HL-60/S4 treated with phorbol 12-myristate 13-acetate at 8.2 ng/mL for 4 days and 3 days (cell line): ENCODE data around the gene IL36G.
"Not testable (repeated sequence)": the region's sequence is repeated elsewhere in the genome, so short reads cannot be mapped to it uniquely, and the experiment has no call there.

Source experiments
- in situ Hi-C: fragments of 300-500 bp; cut with MboI; formaldehyde crosslinking; loops from 2 replicates; pipeline ENCODE4 v1.15.0; 2022; ENCODE audit warnings: low sequenced_read_pairs

The IL36G gene

DNA sequence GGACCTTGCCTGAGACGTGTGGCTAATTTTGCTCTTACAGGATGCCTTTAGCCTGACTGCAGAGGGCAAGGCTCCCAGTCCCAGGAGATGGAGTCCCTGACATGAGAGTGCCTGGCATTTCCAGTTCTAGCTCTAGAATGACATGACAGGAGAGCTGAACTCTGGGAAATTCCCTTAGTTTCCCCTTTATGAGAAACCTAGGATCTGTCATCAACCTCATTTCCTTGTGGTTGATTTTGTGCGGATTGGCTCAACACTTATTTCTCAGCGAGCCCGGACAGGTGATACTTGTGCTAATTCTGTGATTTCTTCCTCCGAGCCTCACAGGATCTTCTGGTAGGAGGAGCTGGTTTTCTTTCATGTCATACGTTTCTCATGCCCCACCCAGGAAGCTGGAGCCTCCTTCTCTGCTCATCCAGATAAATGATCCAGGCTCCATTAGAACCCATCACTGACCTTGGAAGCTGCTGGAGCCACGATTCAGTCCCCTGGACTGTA is at the start of gene IL36G:
TSS of gene IL36G (plus strand) at position 448 of the 498 bp plus-strand sequence. CDS start 633 bp downstream, outside the sequence.
- in situ Hi-C loops, result no loop called here

DNA sequence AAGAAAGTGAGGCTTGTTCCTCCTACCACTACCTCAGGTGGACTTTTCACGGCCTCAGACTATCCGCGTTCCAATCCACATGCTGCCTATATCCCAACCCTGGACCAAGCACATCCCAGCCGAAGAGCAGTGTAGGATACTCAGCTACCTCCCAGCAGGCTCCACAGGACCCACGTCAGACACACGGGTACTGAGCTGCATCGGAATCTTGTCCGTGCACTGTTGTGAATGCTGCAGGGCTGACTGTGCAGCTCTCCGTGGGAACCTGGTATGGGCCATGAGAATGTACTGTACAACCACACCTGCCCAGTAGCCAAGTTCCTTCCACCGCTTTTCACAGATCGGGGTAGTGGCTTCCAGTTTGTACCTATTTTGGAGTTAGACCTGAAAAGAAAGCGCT is 44.5 kb upstream of the IL36G start:
- in situ Hi-C loops, result no loop called here

DNA sequence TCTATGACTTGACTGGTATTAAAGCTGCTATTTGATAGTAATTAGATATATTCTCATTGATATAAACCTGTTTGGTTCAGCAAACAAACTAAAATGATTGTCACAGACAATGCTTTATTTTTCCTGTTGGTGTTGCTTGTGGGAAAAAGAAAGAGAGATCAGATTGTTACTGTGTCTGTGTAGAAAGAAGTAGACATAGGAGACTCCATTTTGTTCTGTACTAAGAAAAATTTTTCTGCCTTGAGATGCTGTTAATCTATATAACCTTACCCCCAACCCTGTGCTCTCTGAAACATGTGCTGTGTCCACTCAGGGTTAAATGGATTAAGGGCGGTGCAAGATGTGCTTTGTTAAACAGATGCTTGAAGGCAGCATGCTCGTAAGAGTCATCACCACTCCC is 43.7 kb upstream of the IL36G start:
- in situ Hi-C loops, result not testable (repeated sequence)

DNA sequence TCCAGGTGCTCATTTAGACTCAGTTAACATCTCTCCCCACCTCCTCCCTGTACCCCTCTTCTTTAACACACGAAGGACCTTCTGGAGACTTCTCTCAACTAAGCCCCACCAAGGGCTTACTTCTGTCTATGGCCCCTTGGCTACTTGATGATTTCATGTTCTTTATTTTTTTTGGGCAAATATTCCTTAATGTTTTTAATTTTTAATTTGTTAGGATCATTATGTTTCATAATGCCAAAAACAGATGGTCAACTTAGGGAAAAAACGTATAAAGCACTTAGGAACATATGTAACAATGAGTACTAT is 40.9 kb upstream of the IL36G start:
- in situ Hi-C loops, result no loop called here

DNA sequence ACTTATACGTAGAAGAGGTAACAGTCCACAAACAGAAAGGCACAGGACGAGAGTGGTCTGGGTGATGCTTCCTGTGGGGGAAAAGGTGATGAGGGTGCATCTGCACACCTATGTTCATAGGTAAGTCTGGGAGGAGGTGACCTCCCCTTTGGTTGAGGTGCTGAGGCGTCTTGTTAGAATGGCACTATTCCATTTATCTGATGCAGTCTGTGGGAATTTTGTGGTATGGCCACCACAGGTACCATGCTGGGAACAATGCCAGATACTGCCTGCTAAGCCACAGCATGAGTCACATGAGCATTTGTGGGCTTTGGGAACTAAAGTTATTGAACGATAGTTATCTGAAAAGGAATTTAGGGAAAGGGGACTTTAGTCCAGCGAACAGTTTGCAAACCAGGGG is 38.9 kb upstream of the IL36G start:
- in situ Hi-C loops, result no loop called here

DNA sequence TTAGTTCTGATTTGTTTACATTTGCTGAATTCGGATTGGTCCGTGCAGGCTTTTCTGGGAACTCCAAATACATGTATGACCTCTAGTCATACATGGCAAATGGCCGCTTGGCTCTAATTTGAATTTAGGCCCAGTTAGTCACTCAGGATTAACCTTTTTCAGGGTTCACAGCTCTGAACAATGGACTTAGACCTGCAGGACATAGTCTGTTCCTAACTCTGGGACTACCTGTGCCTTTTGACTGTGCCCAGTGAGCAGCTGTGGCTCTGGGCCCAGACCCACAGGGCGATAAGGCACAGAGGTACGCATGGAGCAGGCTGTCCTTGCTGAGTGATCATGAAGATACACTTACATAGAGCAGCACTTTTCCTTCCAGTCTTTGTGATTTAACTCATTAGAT is 38.4 kb upstream of the IL36G start:
- in situ Hi-C loops, result no loop called here

DNA sequence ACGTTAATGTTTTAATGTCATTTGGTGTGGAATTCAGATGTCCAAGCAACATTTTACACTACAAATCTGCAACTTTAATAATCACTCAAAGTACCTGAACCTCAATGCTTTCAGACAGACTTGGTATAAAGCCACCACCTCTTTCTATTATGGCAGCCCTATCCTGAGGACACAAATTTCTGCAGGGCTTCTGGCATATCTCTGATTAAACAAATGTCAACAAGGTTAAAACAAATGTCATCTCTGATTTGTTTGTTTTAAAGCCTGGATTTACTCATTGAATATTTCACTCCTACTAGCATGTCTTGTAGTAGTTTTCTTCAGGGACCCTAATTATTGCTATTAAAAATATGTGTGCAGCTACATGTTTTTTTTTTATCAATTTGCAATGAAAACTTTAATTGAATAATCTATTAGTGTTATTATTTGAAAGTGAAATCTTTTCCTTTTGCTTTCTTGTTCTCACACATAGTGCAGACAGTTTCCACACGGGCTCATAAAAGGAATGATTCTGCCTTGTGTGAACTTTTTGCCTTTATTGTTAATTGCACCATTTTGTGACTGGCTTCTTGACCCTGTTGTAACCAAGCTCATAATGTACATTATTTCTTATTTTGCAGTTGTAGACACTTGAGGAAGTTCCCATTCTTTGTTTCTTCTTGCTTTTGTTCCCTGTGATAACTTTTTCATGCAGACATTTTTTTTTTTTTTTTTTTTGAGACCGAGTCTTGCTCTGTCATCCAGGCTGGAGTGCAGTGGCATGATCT is 36.8 kb upstream of the IL36G start:
- in situ Hi-C loops, result no loop called here

DNA sequence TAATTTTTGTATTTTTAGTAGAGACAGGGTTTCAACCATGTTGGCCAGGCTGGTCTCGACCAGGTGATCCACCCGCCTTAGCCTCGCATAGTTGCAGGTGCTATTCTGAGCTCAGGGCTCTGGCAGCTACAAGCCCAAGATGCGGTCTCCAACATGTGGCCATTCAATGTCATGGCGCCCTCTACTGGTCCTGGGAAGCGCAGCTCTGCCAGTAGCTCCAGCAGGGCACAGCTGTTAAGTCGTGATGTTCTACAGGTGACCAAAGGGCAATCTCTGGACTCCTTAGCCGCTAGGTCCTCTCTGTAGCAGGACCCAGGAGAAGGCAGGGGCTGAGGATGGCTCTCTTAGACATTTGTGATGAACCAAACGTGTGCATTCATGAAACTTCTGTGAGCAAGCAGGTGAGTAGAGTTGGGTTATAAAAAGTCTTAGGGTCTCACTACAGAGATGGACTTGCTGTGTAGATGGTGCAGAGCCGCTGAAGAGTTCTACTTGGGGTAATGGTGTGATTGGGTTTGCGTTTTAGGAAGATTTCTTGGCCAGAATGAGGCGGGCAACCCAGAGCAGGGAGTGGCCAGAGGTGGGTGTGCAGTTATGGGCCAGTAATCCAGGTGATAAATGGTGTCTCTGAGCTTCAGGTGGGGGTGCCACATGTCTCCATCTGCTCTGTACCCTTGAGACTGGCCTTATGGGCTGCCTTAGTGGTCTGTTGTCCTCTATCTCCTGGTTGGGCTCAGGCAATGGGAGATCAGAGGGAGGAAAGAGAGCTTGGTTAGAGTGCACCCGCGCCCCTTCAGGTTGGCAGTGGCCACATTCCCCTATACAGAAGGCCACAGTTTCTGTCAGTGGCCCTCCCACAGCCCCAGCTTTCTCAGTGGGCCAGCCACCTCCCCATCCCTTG is 35.8 kb upstream of the IL36G start:
- in situ Hi-C loops, result no loop called here

DNA sequence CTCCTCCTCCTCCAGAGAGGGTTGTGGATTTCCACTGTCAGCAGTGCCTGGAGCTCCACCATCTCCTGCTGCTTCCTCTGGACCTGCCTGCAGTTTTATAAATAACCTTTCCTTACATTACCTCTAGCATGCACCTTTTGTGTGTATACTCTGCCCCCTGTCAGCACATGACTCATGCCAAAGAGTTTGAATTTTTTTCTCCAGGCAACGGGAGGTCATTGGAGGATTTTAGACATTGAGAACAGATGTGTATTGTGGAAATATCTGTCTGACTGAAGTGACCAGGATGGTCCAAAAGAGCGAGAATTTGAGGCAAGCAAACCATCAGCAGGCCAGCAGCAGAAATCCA is 35.2 kb upstream of the IL36G start:
- in situ Hi-C loops, result no loop called here

DNA sequence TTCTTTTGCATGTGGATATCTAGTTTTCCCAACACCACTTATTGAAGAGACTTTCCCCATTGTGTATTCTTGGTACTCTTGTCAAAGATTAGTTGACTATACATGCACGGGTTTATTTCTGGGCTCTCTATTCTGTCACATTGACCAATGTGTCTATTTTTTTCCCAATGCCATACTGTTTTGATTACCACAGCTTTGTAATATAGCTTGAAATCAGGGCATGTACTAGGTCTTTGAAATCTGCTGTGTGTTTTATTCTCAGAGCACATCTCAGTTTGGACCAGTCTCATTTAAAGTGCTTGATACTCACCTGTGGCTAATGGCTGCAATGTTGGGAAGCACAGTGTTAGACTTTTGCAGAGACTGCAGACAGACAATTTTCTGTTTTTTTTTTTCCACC is 32.8 kb upstream of the IL36G start:
- in situ Hi-C loops, result no loop called here

DNA sequence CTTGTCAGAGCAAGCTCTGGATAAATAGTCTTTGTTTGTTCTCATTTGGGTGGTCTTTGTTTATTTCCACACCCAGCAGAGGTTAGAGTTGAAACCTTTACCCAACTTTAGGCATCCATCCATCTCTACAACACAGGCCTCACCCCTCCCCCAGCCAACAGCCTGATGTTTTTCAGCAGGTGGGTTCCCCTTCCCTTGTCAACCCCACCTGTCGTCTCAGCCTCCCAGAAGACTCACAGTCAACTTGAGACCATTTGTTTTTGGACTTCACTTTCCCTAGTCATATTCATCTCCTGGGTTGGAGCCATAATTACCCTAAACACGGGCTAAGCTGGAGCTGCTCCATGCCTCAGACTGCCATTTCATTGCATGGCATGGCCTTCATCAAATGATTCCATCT is 31.7 kb upstream of the IL36G start:
- in situ Hi-C loops, result no loop called here

DNA sequence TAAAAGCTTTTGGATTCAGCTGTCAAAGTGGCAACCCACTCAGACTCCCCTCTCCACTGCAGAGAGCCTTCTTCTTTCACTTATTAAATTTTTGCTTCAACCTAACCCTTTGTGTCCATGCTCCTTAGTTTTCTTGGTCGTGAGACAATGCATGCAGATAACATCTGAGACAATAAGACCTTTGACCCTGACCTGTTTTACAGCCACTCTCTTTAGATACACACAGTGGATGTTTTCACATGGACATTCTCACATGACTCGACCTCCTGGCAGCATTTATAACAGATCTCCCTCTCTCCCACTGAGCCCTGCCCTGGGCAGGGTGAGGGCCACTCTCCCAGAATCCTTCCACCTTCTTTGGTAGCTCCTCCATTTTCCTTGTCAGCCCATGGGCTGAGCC is 30.4 kb upstream of the IL36G start:
- in situ Hi-C loops, result no loop called here

DNA sequence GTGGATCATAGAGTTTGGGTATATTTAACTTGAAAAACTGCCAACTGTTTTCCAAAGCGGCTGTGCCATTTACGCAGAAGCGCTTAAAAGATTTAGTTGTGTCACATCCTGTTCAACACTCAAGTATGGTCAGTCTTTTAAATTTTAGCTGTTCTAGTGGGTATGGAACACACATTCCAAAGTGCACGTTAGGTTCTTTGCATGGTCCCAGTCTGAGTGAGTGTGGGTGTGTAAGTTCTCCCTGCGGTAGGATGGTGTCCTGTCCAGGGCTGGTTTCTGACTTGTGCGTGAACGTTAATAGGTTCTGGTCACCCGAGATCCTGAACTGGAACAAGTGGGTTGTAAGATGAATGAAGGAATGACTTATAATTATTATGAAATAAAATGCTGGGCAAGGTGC is 28.4 kb upstream of the IL36G start:
- in situ Hi-C loops, result no loop called here

DNA sequence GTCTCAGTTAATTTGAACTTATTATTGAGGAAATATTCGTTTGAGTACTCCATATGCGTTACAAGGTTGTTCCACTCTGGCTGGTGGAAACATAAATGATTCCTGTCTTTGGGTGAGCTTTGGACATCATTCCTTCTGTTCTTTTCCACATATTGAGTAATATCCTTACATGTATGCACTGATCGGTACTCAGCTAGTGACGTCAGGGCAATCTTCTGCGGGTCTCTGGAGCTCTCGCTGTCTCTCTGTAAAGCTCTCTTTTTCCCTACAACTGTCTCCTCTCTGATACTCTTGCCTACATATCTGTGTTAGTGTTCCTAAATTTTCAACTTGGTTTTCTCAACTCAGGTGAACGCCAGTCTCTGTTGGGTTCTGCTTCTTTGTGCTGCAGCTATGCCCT is 23.4 kb upstream of the IL36G start:
- in situ Hi-C loops, result no loop called here

DNA sequence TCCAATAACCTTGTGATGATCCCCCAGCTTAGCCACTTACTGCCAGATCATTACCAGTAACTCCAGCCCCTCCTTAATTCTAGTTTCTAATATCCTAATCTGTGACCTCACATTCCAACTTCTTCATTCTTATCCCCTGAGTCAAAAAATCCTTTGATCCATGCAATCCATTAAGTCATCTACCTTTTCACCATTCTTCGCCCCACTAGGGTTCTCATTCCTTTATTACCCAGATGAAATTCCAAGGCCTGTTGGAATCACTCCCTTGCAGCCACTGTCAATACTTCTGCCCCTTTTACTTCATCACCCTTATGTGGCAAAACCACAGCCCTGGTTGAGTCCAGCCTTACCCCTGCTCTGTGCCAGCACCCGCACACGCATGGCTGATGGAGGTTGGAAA is 20.3 kb upstream of the IL36G start:
- in situ Hi-C loops, result no loop called here

DNA sequence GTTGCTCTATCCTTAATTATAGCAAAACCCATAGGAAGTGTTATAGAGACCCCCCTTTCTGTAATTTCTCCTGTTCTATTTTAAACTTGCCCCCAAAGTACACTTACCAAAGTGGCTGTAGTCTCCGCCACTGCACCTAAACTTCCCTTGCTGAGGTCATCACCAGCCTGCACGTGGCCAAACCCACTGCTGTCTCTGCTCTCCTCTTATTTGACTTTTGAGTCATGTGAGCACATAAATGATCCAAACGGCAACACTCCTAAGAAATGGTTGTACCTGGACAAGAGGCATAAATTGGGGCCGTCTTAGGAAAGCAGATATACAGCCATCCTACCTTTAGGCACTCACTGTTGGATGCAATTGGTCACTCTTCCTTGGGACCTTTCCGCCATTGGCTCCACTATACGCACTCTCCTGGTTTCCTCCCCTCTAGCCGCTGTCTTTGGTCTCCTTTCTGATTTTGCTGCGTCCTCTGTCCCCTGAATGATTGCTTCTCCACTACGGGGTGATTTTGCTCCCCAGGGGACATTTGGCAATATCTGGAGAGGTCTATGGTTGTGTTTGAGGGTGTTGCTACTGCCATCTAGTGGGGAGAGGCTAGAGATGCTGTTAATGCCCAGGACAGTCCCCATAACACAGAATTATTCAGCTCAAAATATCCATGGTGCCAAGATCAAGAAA is 19.2 kb upstream of the IL36G start:
- in situ Hi-C loops, result no loop called here

DNA sequence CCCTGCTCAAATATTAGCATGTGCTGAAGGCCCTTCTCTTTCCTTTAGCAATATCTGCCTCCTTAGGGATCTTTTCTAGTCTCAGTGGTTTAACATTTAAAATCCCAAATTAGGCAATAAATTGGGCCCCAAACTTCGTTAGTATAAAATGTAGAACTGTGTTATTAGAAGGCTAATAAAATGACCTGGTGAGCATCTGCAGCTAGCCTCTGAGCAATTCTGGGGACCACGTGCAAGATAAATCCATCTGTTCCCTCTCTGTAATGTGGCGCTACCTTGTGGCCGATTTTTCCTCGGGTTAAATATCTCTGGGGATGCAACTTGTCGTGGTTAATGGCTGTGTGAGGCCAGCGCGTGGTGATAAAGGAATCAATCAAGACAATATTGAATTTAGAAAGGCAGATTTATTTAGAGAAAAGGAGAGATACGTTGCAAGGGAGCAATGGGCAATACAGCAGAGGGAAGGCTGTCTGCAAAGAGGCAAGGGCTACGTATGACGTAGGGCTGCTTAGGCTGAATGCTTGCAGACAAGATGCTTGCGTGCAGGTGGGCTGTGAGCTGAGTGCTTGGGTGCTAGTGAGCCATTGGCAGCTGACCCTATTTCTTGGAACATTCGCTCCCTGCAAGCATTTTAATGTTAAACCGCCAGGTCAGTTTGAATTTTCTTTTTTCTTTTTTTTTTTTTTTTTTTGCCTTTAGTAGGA is 18.5 kb upstream of the IL36G start:
- in situ Hi-C loops, result no loop called here

DNA sequence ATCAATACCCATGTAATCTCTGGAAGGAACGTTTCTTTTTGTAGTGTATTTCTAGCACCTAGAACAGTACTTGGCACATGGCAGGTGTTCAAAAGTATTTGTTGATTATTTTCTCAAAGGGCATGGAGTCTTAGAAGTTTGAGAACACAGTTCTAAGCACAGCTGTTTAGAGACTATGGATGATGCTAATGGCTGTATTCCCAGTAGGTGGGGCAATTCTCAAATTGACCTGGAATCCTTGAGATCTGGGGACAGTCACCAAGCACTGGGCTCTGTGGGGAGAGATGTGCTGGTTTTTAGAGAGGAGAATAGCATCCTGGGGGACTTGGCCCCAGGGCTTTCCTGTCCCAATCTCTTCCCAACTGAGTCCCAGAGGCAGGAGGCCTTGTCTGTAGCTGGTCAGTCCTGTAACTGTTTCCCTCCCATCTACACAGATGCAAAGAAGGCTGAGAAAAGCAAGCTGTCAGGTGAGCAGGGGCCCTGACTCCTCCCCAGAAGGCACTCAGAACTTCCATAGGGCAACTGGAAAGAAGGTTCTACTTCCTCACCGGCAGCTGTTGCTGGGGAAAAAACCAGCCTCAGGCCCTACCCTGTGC is 17.5 kb upstream of the IL36G start:
- in situ Hi-C loops, result no loop called here

DNA sequence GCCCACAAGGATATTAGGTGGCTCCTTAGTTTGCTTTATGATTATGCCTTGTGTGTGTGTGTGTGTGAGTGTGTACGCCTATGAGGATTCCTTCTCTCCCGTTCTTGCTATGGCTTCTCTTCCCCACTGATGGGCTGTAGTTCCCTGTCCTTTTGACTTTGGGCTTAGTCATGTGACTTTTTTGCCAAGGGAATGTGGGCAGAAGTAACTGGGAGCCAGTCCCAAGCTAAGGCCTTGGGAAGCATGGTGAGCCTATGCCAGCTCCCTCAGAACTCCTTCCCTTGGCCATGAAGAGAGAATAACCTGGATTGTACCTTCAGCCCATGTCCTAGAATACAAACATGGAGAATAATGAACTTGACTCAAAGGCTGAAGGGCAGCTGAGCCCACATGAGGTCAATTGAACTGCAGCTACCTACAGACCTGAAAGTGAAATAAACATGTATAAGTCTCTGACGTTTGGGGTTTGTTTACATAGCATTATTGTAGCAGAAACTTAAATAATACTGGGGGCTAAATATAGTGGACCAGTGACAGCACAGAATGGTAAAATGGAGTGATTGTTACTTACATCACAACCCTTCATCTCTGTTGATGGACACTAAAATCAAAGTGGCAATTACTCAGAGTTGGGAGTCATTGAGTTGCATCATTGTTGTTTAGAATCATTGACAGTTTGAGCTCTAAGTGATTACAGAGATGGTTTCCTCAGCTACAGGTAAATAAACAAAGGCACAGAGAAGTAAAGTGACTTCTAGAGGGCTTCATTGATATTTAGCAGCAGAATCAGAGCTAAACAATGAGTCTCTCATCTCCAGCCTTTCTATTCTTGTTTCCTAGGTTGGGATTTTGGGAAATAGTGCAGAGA is 15.3 kb upstream of the IL36G start:
- in situ Hi-C loops, result no loop called here

DNA sequence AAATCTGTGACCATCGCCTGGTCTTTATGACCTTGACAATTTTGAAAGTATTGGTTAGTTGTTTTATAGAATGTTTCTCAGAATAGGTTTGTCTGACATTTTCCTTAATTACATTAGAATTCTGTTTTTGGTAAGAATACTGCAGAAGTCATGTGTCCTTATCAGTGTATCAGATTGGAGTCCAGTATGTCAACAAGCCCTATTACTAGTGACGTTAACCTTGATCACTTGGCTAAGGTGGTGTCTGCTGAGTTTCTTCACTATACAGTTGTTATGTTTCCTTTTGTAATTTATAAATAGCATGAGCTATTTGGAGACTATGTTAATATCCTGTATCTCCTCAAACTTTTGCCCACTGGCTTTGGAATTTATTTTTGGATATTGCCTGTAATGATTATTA is 10.8 kb upstream of the IL36G start:
- in situ Hi-C loops, result no loop called here
